Activated gamma-delta T cell (primary cell): ENCODE results near the gene LRPAP1.
"Not testable (repeated sequence)": the region's sequence is repeated elsewhere in the genome, so short reads cannot be mapped to it uniquely, and the experiment has no call there.

Experiments
- DNase-seq: peaks from one replicate; lab custom pipeline; 2025; lab: John Stamatoyannopoulos, UW
- total RNA-seq, 2 donors: gene quantifications; one replicate each; lab custom pipeline; 2026; lab: John Stamatoyannopoulos, UW

LRPAP1 gene, protein sequence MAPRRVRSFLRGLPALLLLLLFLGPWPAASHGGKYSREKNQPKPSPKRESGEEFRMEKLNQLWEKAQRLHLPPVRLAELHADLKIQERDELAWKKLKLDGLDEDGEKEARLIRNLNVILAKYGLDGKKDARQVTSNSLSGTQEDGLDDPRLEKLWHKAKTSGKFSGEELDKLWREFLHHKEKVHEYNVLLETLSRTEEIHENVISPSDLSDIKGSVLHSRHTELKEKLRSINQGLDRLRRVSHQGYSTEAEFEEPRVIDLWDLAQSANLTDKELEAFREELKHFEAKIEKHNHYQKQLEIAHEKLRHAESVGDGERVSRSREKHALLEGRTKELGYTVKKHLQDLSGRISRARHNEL
- total RNA-seq, result 81.6 to 90.7 reads per million in 2 donors

DNA sequence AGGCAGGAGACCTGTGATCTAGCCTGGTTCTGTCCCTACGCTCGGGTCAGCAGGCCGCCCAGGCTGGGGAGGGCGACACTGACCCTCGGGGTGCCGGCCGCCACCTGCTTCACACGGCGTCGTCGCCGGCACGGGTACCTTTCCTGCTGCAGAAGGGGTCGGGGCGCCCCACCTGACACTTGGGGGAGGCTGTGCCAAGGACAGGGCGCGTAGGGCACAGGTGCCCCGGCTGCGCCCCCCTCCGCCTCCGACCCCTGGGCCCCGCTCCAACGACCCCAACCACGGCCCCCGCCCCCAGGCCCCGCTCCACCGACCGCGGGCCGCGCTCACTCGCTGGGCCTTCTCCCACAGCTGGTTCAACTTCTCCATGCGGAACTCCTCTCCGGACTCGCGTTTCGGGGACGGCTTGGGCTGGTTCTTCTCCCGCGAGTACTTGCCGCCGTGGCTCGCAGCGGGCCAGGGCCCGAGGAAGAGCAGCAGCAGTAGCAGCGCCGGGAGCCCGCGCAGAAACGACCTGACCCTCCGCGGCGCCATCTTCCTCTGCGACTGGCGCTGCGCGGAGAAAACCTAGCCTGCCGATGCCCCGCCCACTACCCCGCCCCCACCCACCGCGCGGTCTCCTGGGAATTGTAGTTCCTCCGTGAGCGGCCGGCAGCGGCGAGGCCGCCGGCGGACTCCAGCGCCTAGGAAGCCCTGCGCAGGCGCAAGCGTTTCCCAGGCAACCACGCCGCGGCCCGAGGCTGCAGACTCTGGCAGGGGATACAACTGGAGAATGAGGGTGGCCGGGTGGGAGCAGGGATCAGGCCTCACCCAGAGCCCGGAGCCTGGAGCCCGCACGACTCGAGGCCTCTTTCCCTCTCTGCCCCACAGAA, at the start of gene LRPAP1:
Gene LRPAP1 (minus strand): TSS at position 544 of the 872 bp plus-strand sequence. CDS start 10 bp downstream, at position 534.
- peak; percentile 77 for DNase-seq

DNA sequence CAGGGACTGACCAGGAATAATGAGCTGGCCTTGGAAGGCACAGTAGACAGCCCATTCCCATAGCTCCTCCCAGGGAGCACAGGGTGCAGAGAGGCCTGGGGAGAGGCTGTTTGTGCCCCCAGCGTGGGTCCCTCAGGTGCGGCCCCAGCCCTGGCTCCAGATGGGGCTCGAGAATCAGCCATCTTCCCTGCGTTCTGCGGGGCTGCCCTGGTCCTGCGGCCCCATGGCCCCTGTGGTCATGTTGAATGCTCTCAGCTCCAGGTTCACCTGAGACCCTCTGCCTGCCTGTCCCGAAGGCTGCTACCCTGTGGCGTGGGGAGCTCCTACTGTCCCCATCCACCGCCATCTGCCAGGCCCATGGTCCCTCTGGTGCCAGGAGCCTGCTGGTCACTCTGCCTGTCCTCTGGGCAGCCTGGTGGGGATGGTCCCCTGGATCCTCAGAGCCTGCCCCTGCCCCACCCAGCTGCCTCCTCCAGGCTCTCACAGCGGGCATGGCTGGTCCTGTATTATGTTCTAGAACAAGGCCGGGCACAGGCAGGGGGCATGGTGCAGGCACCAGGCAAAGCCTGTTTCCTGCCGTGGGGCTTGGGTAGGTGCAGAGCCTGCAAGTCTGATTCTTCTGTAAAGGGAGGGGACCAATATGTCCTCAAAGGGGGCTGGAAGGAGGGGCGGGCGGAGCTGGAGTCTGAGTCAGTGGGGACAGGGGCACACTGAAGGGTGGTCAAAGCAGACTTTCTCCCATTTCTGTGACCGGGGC, 49.3 kb upstream of the LRPAP1 start:
- not testable (repeated sequence) for DNase-seq

DNA sequence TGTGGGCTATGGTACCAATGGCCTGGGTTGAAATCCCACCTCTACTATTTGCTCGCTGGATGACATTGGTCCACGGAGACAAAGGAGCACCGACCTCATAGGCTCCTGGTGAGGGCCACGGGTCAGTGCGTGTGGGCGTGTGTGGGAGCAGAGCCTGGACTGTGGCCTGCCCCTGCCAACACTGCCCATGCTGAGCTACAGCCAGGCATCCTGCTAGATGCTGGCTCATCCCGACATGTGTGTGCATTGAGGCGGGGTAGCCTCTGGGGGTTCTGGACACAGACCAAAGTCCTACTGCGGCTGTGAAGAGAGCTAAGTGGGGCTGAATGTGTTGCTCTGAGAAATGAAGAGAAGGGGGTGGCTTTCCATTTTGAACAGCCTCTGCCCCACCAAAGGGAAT, 48.6 kb upstream of the LRPAP1 start:
- DNase-seq, result not testable (repeated sequence)

DNA sequence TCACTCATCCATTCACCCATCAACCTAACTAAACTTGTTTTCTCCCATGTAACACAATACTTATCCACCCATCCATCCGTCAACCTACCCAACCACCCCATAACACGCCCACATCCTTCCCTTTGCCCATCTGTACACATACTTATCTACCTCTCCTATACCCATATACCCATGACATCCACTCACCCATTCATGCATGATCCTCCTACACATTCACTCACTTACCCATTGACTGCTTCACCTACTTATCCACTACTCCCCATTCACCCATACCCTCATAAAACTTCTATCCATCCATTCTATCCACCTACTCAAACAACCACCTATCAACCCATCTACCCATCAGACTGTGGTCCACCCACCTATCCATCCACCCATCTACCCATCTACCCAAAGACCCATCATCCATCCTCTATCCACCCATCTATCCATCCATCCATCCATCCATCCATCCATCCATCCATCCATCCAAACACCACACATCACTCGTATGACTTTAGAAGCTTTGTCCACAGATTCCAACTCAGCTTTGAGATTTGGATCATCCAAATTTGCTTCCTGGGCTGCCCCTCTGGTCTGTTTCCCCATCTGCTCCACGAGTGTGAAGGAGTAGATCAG, 46.4 kb upstream of the LRPAP1 start:
- DNase-seq, result not testable (repeated sequence)

DNA sequence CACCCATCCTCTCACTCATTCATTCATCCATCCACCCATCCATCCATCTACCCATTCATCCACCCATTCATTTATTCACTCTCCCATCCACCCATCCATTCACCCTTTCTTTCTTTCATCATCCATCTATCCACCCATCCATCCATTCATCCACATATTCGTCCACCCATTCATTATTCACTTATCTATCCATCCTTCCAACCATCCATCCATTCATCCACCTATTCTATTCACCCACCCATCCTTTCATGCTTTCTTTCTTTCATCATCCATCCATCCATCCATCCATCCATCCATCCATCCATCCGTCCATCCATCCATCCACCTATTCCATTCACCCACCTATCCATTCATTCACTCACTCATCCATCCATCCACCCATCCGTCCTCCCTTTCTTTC, 45.8 kb upstream of the LRPAP1 start:
- not testable (repeated sequence) for DNase-seq

DNA sequence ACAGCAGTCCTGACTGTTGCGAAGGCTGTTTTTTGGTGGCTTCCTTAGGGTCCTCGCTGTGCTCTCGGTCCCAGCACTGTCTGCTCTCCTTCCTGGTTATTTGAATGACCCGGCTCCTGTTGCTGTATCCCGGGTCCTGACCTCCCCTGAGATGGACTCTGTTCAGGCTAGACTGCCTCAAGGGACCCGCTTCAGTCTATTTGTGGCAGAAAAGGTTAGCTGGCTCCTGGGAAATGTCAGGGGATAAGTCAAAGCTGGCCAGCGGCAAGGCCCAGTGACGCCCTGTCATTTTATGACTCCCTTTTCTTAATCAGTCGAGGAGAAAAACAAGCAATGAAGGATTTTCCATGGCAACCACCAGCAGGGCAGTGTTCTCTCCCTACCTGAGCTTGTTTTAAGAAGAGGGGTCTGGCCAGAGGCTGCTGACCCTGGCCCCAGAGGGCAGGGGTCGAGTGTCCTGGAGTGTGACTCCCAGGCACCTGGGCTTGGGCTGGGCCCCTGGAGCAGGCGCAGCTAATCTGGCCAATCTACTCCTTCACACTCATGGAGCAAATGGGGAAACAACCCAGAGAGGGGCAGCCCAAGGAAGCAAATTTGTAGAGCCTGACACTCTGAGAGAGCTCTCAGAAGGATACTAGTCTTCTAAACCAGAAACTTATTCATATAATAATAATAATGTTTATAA, 45.1 kb upstream of the LRPAP1 start:
- DNase-seq, result not testable (repeated sequence)

DNA sequence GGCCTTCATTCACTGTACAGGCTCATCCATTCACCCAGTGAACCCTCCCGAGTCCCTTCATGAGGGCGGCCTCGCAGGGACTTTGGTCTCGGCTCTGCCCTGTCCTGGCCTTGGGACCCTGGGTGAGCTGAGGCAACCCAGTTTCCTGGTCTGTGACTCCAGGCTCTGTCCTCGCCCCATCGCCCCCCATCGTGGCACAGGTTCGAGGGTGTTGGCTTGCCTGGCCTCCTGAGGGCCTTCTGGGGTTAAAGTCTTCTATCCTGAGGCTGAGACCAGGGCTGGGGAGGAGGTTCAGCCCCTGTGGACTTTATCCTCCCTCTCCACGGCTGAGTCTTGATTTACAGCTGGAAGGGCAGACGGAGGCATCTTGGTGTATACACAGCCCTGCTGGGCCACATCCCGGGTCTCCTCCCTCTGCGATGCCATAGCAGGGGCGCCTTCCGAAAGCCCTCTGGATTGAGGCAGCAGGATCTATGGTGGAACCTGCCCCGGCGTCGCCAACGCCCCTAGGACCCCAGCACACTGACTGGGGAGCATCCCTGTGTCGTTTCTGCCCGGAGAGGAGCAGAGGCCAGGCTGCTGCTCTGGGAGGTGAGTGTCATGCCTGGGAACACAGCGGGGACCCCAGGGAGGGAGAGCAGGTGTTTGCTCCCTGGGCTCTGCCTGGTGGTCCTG, 44.4 kb upstream of the LRPAP1 start:
- DNase-seq, result not testable (repeated sequence)

DNA sequence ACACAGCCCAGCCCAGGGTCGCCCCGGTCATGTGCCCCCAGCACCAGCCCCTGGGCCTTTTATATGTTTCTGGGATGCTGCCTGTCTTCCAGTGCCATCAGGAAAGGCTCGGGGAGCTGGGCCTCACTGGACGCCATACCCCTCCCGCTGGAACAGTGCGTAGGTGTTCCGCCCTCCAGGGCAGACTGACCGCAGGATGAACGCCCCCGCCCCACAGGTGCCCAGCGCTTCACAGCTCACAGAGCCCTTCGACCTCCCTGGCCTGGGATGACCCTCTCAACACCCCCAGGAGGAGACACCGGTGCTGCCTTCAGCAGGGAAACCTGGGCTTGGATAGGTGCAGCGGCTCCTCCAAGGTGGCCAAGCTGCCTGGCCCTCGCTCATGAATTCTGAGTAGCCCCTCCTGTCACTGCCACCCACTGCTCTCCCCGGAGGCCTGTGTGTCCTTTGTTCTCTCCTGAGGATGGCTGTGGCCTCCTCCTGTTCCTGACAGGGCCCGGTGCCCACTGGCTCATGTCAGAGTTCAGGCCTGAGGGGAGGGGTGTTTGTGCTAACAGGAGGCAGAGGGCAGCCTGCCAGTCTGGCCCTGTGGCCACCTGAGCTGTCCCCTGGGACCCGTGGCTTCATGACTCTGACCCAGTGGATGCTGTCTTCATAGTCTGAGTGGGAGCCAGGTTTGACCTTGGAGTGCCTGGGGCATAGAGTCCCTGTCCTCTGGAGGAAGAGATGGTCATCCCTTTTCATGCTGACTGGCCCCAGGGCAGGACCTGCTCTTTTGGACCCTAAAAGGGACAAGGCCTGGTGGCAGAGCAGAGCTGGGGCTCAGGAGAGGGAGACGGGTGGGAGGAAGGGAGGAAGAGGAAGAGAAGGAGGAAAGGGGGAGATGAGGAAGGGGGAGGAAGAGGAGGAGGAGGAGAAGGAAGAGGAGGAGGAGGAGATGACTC, 43.5 kb upstream of the LRPAP1 start:
- DNase-seq, result not testable (repeated sequence)

DNA sequence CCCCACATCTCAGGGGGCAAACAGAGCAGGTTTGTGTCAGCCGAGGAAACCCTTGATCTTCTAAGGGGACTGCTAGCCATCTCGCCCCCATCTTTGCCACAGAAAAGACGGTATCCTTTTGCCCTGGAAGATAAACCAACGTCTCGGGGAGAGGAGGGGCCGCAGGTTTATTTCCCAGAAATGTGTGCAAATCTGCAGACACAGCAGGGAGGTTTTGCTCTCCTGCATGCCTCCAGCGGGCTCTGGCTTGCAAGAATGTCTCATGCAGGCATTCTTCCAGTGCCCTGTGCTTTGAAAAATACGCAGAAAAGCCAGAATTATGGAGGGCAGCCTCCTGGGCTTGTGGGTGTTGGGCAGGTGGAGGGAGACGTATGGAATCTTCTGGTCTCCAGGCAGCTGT, 42.6 kb upstream of the LRPAP1 start:
- DNase-seq, result not testable (repeated sequence)

DNA sequence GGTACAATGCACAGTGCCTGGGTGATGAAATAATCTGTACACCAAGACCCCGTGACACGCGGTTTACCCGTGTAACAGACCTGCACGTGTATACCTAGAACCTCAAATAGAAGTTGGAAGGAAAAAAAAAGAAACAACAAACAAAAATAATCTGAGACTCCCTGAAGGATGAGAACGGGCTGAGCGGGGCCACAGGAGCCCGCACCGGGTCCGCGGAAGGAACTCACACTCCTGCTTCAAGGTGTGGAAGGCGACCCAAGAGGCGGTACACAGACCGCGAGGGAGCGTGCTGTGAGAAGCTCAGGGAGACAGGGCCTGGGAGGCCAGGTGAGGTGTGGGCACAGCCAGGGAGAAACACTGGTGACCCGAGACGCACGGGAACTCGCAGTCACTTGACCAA, 42.1 kb upstream of the LRPAP1 start:
- not testable (repeated sequence) for DNase-seq

DNA sequence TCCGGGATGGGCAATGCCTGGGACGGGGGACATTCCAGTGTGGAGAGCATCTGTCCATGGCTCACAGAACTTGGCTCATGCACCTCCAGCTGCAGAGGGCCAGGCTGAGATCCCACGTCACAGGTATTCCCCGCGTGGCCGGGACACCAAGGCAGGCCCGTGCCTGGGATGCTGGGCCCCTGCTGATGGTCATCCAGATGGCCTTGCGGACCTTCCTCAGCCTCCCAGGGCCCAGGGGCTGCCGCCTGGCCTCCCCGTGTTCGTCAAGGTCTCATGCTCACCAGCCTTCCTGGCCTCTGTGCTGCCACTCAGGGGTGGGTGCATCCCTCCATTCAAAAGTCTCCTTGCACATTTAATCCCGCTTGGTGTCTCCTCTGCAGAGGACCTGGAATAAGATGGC, 40.9 kb upstream of the LRPAP1 start:
- DNase-seq, result no peak

DNA sequence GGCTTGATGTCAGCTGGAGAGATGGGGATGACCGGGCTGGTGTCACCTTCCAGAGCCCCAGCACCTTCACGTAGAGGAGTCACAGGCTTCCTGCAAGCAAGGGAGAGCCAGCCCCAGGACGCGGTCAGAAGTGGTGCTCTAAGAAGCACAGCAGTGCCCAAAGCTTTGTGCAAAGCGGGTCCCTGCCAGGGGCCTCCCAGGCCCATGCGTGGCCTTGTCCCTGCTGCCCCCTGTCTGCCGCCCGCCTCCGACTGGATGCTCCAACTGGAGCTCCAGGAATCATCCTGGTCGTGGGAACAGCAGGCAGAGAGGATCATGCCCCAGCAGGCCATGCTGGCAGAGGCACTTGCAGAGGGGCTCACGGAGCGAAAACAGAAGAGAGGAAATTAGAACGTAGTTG, 40.1 kb upstream of the LRPAP1 start:
- no peak for DNase-seq

DNA sequence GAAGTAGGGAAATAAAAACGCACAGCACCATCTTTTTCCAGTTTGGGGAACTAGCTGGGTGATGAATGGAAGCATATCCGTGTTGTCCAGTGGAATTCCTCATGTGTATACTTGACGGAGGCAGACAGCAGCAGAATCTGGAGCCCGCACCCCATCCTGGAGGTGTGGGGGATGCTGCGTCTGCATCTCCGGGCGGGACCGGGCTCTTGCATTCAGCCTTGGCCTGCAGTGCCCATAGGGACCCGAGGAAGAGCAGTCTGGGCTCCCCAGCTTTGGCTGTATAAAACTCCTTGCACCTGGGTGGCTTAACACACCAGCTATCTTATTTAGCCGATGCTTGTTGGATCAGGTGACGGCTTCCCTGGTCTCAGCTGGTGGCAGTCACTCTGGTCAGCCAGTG, 39.7 kb upstream of the LRPAP1 start:
- no peak for DNase-seq

DNA sequence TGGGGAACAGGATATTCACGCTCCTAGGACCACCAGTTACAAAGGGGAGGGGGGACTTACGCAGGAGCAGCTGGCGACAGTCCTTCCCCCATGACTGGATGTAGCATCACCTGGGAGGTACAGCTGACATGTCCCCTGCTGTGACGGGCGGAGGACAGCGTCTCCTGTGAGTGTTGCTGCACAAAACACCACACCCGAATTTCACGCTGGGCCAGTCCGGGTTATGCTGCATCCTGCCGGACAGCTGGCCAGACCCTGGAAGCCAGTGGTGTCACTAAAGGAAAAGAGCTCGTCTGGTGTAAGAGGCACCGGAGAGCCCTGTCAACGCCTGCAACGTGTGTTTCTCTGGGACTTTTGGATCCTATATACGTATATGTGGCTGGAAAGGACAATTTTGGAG, 38.7 kb upstream of the LRPAP1 start:
- DNase-seq, result not testable (repeated sequence)

DNA sequence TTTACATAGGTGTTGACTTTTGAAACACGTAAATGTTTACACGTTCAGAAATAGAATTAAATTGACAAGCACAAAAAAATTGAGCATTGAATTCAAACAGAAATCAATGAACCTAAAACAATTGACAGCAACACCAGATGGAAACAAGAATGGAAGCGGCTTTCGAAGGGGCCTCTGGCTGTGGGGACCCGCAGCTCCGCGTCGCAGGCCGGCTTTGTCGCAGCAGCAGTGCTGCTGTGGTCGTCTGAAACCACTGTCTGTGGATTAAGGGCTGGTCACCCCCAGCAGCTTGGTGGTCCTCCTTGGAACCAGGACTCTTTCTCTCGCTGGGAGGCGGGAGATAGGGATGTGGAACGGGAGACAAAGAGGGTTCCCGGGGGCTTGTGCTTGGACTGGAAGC, 37.4 kb upstream of the LRPAP1 start:
- not testable (repeated sequence) for DNase-seq

DNA sequence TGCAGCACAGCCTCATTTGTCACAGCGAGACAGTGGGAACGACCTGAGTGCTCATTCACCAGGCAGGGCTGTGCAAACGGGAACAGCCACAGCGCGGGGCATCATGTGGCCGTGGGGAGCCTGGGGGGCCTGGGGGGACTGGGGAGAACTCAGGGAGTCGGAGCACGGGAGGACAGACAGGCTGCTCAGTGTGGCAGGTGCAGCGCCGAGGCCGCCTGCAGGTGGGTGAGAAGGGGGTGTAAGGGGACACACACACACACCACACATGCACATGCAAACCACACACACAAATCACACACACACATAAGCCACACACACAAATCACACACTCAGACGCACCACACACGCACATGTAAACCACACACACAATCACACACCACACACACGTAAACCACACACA, 34.5 kb upstream of the LRPAP1 start:
- DNase-seq, result not testable (repeated sequence)

DNA sequence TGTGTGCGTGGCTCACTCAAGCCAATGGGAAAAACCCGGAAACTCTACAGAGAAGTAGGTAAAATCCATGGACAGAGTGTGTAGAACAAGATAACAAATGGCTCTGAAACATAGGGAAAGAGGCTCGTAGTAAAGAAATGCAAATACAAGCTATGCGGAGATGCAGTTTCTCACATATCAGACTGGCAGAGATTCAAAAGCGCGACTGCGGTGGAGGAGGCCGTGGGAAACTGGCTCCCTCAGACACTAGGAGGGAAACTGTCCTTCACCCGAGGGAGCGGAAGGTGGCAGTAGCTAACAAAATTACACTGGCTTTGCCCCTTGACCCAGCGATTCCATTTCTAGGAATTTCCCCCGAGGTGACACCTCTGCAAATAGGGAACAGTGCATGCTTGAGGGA, 34.1 kb upstream of the LRPAP1 start:
- not testable (repeated sequence) for DNase-seq

DNA sequence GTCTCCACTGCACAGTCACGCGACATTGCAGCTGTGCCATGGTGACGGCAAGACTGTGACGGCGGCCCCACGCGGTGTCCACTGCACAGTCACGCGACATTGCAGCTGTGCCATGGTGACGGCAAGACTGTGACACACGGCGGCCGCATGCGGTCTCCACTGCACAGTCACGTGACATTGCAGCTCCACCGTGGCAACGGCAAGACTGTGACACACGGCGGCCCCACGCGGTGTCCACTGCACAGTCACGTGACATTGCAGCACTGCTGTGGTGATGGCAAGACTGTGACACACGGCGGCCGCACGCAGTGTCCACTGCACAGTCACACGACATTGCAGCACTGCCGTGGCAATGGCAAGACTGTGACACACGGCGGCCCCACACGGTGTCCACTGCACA, 32.7 kb upstream of the LRPAP1 start:
- not testable (repeated sequence) for DNase-seq

DNA sequence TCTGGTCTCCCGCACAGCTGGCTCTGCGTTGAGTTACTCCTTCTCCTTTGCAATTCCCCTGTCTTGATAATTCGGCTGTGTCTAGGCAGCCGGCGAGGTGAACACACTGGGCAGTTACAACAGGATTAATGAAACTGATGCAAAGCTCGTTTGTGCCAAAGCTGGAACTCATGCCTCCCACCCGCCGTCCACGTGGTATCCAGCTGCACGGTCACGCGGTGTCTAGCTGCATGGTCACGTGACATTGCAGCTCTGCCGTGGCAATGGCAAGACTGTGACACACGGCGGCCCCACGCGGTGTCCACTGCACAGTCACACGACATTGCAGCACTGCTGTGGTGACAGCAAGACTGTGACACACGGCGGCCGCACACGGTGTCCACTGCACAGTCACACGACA, 31.2 kb upstream of the LRPAP1 start:
- DNase-seq, result no peak
